Measurements from ENCODE around the gene ZNF444. TPM values are rescaled to one million over a fixed set of nuclear protein-coding genes. Genes with fewer than 3 reads are reported as not detected.
"Not testable (repeated sequence)": the region's sequence is repeated elsewhere in the genome, so short reads cannot be mapped to it uniquely, and the experiment has no call there.

Gene ZNF444
- 34.8 and 38.0 TPM in 2 replicates for total RNA-seq
- polyA plus RNA-seq (2012): 26.8 TPM

DNA sequence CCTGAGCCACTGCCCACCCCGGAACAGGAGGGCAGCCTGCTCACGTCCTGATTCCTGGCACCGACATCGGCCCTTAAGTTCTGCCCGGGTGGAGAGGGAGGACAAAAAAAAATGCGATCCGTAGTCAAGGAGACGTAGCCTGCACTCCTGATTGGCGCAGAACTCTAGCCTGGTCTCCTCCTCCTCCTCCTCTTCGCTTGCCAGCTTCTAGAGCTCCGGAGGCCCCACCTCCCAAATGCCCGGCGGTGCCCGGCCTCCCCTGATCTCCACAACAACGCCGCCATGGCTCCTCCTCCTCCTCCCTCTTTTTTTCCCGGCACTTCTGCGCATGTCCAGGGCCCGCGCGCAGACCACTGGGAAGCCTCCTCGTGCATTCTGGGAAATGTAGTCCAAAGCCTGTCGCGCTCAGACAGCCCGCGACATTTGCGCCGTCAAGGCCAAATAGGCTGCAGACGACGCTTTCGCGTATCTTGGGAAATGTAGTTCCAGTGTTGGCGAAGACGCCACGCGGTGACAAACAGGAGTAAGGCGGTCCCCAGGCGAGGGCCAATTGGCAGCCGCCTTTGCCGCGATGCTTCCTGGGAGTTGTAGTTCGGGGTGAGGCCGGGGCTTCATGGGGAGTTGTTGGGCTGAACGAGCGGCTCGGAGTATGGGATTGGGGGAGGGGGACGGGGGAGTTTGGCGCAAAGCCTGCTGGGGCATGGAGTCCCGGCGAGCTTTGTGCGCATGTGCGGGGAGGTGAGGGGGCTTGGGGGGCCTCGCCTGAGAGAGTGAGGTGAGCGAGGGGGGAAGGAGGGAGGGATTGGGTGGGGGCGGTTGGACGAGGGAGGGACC lies at the start of gene ZNF444:
ZNF444 (plus strand) TSS at position 705 of the 834 bp plus-strand sequence. CDS start 5,625 bp downstream, outside the sequence.
- DNase-seq (ENCODE audit: low read depth): peak; percentile 100

DNA sequence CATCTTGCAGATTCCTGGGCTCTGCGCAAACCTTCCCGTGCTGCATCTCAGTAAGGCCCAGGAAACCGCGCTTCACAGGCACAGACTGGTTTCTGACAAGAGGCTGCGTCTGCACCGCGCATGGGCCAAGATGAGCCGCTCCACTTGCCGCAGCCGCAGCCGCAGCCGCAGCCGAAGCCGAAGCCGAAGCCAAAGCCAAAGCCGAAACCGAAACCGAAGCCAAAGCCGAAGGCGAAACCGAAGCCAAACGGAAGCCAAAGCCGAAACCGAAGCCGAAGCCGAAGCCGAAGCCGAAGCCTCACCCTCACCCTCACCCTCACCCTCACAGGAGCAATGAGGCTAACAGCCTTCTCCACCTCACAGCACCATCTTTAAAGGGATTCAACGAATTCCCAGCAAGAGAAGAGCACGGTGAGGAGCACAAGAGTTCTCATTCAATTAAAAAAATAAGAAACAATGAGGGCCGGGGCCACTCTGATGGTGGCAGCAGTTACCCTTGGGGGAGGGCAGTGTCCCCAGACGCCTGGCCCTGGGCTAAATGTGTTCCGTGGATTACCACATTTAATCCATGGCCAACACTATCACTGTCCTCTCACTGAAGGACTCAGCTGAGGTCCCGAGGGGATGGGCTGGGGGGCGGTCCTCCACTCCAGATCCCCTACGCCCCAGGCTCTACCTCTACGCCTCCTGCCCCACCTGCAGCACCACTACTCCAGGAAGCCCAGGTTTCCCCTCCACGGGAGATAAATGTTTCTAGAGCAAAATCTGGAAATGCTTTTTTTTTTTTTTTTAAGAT lies 49.1 kb upstream of the ZNF444 start:
- no peak for DNase-seq (ENCODE audit: low read depth)

DNA sequence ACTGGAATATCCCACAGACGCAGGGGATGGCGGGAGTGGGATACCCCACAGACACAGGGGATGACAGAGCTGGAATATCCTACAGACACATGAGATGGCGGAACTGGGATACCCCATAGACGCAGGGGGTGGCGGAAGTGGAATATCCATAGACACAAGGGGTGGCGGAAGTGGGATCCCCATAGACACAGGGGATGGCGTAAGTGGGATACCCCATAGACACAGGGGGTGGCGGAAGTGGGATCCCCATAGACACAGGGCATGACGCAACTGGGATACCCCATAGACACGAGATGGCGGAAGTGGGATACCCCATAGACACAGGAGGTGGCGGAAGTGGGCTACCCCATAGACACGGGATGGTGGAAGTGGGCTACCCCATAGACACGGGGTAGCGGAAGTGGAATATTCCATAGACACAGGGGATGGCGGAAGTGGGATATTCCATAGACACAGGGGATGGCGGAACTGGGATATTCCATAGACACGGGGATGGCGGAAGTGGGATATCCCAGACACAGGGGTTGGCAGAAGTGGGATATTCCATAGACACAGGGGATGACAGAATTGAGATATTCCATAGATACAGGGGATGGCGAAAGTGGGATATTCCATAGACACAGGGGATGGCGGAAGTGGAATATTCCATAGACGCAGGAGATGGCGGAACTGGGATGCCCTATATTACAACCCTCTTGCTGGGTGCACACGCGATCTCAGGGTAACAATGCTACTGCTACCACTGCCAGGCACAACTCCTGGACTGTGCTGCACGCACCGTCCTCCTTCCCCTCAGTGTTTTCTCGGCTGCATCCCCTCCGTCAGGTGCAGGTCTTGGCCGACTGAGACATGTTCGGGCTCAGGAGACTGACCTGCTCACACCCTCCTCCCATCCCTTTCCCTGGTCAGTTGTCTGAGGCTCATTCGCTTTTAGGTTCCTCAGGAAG lies 48.1 kb upstream of the ZNF444 start:
- no peak for DNase-seq (ENCODE audit: low read depth)

DNA sequence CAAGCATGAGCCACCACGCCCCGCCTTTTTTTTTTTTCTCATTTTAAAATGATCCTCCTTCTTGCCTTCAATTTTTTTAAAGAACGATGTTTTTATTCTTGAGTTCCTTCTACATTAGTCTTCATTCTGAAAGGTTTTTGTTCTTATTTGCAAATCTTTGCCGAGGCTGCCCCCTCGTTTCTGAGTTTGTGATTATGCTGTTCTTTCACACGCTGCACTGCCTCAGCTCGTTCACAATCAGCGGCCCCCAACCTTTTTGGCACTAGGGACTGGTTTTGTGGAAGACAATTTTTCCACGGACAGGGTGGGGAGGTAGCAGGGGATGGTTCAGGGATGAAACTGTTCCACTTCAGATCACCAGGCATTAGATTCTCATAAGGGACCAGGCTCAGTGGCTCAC lies 46.6 kb upstream of the ZNF444 start:
- DNase-seq (ENCODE audit: low read depth): no peak

DNA sequence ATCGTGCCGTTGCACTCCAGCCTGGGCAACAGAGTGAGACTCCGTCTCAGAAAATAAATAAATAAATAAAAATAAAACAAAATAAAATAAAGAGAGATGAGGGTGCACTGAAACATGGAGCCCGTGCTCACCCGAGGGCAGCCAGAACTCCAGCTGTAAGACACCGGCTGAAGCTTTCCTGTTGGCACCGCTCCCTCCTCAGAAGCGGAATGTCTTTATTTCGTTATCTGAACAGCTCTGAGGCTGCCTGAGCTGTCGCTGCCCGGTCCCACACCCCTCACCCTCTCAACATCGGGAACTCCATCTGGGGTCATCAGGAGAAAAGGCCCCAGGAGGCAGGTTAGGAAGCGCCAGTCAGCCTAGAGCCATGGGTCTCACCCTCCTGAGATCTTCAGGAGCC lies 44.4 kb upstream of the ZNF444 start:
- no peak for DNase-seq (ENCODE audit: low read depth)

DNA sequence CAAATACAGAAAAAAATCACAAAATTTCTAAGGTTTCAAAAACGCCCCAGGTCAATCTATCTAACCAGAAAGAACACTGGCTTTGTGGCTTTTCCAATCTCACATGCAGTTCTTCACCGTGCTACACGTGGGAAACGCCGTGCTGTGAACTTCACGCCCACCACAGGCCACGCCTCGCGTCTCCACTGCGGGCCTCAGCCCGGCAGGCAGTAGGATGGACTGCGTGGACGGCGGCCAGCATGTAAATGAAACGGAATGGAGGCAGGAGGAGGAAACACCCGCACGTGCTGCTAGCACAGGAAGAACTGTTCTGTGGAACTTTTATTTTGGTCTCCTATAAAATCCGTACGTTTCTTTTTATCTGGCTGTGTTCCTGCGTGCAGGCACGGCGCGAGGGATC lies 43.8 kb upstream of the ZNF444 start:
- no peak for DNase-seq (ENCODE audit: low read depth)

DNA sequence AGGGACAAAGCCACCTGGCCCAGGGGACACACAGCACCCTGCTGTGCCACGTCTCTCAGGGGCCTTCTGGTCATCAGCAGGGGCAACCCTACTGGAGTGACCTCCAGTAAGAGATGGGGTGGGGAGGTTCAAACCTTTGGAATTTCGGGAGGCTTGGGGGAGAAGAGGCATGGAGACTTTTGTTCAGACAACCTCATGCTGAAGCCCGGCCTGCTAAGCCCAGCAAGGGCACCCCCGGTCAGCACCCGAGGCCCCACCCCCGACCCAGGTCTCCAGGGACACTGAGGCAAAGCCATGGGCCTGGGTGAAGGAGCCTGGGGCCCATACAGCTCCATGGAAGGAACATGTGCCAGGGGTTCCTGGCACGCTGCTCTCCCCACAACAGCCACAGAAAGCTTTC lies 43.3 kb upstream of the ZNF444 start:
- no peak for DNase-seq (ENCODE audit: low read depth)

DNA sequence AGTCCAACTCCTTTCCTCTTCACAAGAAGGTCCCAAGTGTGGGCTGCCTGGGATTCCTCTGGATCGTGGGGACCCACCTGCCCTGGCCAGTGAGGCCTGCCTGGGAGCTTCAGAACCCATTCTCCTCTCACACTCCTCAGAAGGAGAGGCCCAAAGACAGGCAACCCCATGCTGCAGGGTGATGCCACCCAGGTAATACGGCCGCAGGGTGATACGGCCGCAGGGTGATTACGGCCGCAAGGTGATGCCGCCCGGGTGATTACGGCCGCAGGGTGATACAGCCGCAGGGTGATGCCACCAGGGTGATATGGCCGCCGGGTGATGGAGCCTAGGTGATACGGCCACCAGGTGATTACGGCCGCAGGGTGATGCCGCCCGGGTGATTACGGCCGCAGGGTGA lies 42.9 kb upstream of the ZNF444 start:
- not testable (repeated sequence) for DNase-seq (ENCODE audit: low read depth)

DNA sequence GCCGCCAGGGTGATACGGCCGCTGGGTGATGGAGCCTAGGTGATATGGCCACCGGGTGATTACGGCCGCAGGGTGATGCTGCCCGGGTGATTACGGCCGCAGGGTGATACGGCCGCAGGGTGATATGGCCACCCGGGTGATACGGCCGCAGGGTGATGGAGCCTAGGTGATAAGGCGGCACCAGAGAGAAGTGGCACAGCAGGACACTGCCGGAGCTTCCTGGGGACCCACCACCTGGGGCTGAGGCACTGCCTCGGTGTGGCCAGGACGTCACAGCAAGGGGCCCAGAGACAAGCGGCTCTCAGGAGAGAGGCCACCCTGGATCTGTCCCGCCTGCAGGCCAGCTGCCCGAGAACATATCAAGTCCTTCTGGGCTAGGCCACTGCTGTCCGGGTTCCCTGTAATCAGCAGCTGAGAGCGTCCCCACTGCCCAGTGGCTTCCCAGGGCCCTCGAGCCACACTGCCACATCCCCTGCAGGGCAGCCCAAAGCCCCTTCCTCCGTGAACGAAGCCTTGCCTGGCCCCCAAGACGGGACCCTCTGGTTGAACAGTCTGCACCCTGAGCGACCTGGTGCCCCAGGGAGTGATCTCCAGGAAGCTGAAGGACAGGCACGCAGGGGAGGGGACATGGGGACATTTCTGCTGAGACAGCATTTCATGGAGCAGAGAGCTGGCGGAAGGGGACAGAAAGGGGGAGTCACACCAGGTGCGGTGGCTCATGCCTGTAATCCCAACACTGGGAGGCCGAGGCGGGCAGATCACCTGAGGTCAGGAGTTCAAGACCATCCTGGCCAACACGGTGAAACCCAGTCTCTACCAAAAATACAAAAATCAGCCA lies 42.1 kb upstream of the ZNF444 start:
- no peak for DNase-seq (ENCODE audit: low read depth)

DNA sequence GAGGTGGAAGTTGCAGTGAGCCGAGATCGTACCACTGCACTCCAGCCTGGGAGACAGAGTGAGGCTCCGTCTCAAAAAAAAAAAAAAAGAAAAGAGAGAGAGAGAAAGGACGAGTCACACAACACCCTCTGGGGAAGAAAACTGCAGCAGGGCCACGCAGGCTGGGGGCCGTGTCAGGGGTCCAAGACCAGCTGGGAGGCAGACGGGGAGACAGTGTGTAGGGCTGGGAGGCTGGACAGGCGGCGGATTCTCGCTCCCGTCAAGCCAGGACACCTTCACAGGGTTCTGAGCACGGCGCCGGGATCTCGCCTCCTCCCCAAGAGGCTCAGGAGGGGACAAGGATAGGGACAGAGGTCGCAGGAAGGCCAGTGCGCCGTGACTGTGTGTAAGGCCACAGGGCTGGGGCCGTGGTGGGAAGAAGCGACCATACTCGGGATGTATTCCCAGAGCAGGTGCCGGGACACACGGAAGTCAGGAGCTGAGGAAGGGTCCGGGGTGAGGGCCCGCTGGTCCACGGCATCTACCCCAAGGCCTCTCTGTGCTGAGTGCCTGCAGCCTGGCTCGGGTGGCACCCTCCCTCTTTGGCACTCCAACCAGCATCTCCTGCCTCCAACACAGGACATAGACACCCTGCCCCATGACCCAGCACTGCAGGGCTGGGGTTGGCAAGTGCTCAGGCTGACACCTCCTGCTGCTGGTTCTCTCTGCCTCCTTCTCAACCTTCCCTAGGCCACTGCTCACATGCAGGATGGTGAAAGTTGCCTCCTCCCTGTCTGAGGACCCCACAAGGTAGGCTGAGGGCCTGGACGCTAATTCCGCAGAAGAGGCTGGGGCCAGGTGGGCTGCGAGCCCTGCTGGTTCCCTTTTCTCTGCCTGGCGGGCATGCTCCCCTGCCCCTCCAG lies 41.2 kb upstream of the ZNF444 start:
- DNase-seq (ENCODE audit: low read depth): no peak

DNA sequence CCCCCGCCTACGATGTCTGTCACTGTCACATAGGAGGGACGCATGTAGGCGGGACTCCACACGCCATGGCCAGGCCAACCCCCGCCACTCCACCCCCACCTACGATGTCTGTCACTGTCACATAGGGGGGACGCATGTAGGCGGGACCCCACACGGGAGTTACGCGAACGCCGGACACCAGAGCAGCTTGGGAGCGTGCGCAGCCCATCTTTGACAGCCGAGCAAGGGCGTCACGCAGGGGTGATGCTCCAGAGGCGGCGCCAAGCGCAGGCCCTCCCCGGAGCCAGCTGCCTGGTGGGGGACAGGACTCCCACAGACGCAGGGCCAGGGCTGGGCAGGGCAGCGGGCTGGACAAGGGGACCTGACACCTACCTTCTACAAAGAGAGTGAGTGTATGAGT lies 40.0 kb upstream of the ZNF444 start:
- DNase-seq (ENCODE audit: low read depth): no peak

DNA sequence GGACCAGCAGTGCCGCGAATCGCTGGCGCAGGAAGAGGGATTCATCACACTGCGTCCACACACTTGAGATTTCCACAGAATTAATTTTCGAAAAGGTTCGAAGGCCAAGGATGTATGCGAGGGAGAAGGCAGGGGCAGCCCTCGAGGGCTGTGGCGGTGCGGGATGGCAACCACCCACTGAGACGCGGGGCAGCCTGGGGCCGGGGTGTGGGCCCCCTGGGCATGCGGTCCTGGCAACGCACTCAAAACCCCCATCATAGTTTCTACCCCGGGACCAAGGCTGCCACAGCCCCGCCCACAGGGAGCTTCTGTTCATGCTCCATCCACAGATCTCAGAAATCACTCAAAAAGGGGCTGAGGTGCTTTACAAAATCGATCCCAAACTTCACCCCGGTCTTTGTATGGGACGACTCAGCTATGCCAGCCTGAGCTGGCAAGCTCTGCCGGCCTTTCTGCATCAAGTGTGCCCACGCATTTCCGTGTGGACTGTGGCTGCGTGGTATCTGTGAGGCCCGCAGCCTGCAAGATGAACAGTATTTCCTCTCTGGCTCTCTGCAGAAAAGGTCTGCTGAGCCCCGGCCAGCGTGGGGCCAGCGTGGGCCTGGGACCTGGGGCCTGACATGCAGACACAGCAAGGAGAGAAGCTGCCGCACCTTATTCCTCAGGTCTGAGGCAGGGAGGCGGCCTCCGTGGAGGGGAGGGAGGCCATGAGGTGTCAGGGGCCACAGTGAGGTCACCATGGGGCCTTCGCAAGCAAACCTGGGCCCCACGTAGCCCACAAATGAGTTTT lies 39.1 kb upstream of the ZNF444 start:
- no peak for DNase-seq (ENCODE audit: low read depth)

DNA sequence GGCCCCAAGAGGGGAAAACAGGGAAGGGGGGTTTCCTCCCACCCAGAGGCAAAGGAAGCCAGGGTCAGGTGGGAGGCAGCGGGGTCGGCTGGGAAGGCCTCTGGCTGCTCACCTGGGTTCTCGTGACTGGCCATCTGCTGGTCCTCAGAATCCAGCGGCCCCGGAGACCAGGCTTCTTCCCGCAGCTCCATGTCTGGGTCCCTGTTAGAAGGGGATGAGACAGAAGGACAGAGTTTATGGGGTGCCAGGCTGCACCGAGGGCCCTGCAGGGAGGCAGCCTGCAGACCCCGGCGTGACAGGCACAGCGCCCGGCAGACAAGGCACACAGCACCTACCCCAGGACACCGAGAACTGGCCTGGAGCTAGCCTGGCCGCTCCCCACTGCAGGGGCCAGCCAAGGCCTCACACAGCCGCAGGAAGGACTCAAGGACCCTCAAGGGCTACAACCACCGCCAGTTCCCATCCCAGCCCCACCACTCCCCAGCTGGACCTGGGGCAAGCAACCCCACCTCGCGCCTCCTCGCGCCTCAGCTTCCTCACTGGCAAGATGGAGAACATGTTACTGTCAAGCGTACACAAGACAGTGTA lies 38.0 kb upstream of the ZNF444 start:
- DNase-seq (ENCODE audit: low read depth): no peak

DNA sequence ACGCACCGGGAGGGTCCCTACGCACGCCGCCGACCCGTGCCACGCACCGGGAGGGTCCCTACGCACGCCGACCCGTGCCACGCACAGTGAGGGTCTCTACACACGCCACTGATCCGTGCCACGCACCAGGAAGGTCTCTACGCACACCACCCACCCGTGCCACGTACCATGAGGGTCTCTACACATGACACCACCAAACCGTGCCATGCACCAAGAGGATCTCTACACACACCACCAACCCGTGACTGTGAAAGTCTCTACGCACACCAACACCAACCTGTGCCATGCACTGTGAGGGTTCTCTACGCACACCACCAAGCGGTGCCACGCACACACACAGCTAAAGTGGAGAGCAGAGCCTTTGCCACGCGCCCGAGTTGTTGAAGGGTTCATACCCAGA lies 36.7 kb upstream of the ZNF444 start:
- no peak for DNase-seq (ENCODE audit: low read depth)

DNA sequence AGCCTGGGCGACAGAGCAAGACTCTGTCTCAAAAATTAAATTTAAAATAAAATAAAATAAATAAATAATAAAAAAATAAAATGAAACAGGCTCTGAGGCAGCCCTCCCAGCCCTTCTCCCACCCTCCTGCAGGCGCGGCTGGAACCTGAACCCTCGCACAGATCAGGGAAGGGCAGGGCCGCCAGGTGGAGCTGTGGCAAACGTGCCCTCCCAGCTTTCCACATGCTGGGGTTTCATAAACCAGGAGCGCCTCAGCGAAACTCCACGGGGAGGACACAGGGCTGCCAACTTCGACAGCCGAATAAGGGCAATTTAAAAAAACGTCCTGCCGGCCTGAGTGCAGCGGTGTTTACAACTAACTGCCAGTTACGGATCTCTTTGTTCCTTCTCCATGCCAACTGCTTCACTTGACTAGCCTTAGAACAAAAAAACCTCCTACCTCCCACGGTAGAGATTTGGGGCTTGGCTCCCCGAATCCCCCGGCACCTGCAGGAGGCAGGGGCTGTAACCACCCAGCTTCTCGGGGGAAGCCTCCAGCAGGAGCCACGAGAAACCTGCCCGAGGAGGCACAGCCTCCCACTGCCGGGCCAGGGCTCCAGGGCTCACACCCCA lies 35.9 kb upstream of the ZNF444 start:
- DNase-seq (ENCODE audit: low read depth): peak; percentile 24

DNA sequence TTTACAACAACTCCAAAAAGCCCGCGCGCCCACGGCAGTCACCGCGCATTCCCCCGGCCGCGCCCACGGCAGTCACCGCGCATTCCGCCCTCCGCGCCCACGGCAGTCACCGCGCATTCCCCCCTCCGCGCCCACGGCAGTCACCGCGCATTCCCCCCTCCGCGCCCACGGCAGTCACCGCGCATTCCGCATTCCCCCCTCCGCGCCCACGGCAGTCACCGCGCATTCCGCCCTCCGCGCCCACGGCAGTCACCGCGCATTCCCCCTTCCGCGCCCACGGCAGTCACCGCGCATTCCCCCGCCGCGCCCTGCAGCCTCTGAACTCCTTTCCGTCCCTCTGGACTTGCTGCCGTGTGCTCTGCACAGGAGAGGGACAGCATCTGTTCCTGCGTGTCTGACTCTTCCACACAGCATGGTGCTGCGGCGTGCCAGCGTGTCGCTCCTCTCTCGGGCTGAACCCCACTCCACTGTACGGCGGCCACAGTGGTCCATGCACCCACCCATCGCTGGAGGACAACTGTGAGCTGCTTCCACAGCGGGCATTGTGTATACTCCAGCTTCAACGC lies 35.2 kb upstream of the ZNF444 start:
- not testable (repeated sequence) for DNase-seq (ENCODE audit: low read depth)

DNA sequence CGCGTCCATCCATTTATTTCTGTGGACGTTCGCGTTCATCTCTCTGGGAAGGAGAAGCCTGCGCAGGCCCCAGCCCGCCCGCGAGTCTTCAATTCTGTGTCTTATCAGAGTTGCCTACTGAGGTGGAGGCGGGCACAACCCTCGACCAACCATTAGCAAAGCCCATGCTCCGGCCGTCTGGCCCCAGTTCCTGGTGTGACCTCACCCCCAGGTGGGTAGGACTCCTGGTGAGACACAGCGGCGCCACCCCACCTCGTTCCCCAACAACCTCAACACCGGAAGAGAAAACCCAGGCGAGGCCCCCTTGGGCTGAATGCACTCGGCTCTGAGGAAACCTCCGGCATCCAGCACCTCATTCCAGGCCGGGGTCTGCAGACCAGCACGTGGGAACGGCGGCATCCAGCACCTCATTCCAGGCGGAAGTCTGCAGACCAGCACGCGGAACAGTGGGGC lies 34.7 kb upstream of the ZNF444 start:
- no peak for DNase-seq (ENCODE audit: low read depth)
